GF-D8 (cell line): ENCODE measurements around the gene KLHDC7B.
"Not testable (repeated sequence)": the region's sequence is repeated elsewhere in the genome, so short reads cannot be mapped to it uniquely, and the experiment has no call there.

ENCODE experiments used
- DNase-seq: peaks from one replicate; lab custom pipeline; 2025; lab: John Stamatoyannopoulos, UW

KLHDC7B gene

DNA sequence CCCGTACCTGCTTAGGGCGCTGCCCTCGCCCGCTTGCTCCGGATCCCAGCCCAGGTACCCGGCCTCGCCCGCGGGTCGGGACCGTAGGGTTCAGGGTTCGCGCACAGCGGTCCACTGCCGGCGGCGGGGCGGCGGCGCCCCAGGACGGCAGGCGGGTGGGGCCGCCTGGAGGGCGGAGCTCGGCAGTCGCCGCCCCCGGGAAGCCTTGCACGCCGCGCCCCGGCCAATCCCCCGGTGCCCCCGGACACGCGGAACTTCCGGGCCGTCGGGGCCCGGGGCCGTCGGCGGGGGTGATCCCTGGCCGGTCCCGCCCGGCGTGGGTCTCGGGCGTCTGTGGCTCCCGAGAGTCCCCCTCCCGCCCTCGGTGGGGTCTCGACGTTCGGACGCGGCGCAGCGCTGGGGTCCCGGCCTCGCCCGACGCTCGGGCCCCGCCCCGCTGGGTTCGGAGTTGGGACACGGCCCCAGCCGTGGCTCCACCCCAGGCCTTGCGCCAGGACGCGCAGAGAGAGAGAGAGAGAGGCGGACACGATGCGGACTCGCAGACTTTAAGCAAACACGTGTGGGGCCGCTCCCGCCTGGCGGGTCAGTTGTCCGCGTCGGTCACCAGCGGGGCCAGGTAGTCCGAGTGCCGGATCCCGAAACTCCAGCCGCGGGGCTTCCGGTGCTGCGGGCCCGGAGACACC lies 15.7 kb upstream of the KLHDC7B start, which contains the start of gene TYMP:
TYMP (minus strand) TSS at position 116 of the 683 bp plus-strand sequence. CDS start 303 bp downstream, outside the sequence.
- no peak for DNase-seq

DNA sequence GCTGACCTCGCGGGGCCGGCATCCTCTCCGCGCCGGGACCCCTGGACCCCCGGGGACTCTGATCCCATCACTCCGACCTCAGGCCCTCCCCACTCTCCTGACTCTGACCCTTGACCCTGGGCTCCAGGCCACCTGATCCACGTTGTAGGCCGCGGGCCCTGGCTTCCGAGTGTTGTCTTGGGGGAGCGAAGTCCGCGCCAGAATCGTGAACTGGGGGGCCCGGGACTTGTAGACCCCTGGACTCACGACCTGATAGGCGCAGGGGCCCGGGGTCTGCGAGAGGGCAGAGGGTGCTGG lies 15.2 kb upstream of the KLHDC7B start:
- no peak for DNase-seq

DNA sequence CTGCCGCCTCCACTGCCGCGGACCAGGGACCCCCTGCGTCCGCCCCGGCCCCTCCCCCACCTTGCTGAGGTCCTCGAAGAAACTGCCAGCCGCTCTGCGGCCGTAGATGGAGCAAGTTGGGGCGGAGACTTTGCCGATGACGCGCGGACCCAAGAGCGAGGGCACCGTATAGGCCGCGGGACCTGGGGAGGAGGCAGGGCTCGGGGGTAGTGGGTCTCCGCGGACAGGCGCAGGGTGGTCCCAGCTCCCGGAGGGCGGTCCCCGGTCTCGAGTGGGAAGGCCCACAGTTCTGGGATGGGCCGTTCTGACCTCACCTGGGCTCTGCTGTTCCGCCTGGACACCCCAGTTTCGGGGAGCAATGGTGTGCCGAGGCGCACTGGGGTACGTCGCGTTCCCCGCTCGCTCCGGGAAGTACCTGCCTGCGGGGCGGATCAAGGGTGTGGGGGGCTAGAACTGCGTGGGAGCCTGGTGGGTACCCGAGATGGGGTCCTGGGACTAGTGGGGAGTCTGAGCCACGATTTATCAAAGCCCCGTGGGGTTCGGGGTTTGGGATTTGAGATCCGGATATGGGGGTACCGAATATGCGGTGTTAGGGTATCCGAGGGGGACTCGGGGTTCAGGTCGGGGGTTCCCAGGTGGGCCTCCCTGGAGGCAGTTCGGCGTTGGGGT lies 14.7 kb upstream of the KLHDC7B start:
- DNase-seq, result no peak

DNA sequence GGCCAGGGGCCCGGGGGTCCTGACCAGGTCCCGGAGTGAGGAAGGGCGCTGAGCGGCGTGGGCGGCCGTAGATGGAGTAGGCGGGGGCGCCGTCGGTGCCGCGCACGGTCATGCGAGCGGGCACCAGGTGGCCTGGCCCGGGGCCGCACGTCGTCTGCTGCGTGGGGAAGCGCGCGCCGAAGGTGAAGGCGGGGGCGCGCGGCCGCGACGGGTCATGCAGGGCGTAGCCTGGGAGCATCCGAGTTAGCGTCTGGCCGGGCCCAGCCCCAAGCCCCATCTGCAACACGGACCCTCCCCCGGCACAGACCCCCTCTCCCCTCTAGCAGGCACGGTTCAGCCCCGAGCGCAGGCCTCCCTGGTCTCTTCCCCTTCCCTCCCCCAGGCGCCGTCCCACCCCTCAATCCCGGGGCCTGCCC lies 14.1 kb upstream of the KLHDC7B start:
- no peak for DNase-seq

DNA sequence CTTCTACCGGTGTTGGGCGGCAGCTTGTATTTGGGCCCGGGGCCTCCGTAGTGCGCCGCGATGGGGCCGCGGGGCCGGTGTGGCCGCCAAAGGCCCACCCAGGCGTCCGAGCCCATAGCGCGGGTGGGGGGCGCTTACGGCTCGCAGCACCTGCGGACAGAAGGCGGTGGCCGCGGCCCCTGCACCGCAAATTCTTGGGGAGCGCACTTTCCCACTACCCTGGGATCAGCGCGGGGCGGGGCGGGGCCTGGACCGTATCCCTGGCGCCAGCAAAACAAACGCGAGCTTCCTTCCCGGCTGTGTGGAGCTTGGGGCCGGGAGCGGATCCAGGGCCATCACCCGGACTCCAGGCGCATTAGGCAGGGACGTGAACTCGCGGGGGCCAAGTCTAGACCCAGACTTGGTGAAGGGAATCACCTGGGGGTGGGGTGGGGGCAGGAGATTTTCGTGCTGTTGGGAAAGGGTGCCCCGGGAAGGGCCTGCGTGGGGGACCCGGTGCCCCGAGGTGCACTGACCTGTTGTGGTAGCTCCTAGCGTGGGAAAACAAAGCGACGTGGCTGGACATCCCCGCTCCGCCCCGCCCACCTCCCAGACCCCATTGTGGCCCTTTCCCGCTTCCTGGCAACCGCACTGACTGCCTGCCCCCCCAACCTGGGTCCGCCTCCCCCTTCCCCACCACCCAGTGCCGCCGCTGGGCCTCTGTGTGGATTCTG lies 13.6 kb upstream of the KLHDC7B start:
- DNase-seq, result no peak

DNA sequence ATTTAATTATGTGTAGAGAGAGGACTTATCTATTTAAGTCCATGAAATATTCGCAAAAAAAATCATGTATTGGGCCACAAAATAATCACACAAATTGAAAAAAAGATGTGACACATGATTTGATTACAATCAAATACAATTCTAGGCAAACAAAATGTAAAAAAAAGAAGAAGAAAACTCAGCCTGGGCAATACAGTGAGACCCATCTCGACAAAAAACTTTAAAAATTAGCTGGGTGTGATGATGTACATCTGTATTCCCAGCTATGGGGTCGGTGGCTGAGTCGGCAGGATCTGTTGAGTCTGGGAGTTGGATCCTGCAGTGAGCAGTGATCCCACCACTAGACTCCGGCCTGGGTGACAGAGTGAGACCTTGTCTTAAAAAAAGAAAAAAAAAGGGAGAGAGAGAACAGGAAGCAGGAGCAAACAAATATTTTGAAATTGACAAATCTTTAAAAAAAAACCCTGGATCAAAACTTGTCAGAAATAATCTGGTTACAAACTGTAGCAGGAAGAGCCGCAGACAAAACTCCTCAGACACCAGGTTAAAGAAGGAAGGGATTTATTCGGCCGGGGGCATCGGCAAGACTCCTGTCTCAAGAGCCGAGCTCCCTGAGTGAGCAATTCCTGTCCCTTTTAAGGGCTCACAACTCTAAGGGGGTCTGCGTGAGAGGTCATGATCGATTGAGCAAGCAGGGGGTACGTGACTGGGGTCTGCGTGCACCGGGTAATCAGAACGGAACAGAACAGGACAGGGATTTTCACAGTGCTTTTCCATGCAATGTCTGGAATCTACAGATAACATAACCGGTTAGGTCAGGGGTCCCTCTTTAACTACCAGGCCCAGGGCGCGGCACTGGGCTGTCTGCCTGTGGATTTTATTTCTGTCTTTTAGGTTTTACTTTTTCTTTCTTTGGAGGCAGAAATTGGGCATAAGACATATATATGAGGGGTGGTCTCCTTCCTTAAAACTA lies 12.6 kb upstream of the KLHDC7B start:
- no peak for DNase-seq

DNA sequence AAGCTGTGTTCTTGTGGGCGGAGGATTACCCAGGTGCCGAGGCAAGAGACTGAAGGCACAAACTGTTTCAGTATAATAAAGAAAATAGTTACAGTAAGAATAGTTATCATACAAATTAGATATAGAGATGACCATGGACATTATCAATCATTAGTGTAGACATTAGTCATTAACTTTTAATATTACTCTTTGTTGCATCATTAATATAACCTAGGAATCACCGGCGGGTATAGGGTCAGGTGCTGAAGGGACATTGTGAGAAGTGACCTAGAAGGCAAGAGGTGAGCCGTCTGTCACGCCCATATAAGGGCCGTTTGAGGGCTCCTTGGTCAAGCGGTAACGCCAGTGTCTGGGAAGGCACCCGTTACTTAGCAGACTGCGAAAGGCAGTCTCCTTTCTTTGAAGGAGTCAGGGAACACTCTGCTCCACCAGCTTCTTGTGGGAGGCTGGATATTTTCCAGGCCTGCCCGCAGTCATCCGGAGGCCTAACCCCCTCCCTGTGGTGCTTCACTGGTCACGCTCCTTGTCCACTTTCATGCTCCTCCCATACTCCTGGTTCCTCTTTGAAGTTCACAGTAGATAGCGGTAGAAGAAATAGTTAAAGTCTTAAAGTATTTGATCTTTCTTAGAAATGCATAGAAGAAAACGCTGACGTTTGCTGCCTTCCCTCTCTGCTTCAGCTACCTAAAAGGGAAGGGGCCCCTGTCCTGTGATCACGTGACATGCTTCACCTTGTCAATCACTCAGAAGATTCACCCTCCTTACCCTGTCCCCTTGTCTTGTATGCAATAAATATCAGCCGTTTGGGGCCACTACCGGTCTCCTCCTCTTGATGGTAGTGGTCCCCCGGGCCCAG lies 11.6 kb upstream of the KLHDC7B start:
- not testable (repeated sequence) for DNase-seq

DNA sequence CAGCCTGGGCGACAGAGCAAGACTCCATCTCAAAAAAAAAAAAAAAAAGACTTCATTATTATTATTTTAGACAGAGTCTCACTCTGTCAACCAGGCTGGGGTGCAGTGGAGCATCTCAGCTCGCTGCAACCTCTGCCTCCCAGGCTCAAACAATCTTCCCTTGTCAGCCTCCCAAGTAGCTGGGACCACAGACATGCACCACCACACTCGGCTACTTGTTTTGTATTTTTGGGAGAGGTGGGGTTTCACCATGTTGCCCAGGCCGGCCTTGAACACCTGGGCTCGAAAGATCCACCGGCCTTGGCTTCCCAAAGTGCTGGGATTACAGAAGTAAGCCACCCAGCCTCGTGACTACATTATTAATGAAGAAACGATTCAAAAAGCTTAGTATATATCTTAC lies 10.6 kb upstream of the KLHDC7B start:
- no peak for DNase-seq

DNA sequence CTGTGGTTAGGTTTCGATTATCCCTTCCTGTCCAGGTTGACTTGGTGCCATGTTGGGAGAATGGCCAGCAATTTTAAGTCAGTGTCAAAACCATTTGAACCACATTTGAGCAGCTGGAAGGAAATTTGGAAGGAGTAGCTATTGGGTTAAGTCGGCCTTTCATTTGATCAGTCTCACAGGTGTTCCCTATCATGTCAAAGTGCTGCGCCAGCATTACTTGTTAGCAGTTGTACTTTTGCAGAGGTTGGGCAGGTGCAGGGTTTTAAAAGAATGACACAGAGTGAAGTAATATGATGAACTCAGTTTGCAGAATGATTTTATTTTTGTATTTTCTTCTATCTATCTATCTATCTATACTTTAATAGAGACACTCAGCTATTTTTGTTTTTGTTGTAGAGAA lies 9.5 kb upstream of the KLHDC7B start:
- no peak for DNase-seq

DNA sequence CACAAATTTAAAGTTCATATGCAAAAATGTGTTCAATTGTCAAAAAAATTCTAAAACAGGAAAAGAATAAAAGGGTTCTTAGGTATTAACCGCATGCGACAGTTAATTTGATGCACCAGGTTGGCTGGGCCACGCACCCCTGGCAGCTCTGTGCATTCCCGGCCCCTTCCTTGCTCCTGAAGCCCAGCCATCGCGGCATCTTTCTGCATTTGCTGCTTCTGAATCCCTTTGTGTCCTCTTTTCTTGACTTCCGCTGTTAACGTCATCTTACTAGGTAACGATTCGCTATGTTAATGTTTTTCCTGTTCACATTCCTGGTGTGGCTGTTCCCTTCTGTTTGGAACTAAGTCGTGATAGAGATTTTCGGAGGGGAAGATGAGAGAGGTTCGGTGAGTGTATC lies 7.9 kb upstream of the KLHDC7B start:
- DNase-seq, result no peak

DNA sequence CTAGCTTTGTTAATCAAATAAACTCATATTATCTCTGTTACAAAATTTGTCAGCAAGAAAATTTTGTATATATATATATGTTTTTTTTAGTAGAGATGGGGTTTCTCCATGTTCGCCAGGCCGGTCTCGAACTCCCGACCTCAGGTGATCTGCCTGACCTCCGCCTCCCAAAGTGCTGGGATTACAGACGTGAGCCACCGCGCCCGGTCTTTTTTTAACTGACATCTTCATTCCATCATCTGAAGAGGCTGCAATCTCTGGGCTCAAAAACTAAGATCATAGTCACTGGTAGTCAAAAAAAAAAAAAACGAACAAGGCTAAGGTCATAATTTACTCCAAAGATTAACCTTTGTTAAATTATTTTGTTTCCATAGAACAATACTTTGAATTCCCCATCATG lies 5.3 kb upstream of the KLHDC7B start:
- DNase-seq, result no peak

DNA sequence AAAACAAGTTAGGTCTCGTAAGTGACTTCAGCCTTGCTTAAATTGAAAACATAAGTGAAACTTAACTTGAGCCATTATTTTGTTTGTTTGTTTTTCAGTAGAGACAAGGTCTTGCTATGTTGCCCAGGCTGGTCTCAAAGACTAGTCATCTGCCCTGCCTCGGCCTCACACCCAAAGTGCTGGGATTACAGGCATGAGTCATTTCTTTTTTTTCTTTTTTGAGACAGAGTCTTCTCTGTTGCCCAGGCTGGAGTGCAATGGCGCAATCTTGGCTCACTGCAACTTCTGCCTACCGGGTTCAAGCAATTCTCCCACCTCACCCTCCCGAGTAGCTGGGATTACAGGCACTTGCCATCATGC lies 4.1 kb upstream of the KLHDC7B start:
- DNase-seq, result peak; percentile 66

DNA sequence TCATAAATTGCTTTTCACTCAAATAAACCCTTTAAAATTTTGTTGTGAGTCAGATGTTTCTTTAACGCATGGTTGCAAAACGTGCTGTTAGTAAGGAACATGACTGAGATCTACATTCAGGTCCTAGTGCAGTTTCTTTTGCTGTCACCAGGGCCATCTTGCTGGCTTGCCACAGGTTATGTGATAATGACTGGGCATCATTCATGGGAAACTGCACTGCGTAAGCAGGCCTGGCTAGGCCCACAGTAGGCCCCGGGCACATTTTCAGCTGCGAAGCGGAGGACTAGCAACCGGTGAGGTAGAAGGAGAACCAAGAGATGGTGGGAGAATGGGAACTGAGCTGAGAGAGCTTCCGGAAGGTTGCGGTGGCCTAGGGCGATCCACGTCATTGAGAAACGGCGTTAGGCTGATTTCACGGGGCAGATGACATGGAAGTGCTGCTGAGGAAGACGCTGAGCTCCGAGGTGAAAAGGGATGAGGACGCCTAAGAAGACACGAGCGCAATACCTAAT lies 3.2 kb upstream of the KLHDC7B start:
- peak; percentile 31 for DNase-seq

DNA sequence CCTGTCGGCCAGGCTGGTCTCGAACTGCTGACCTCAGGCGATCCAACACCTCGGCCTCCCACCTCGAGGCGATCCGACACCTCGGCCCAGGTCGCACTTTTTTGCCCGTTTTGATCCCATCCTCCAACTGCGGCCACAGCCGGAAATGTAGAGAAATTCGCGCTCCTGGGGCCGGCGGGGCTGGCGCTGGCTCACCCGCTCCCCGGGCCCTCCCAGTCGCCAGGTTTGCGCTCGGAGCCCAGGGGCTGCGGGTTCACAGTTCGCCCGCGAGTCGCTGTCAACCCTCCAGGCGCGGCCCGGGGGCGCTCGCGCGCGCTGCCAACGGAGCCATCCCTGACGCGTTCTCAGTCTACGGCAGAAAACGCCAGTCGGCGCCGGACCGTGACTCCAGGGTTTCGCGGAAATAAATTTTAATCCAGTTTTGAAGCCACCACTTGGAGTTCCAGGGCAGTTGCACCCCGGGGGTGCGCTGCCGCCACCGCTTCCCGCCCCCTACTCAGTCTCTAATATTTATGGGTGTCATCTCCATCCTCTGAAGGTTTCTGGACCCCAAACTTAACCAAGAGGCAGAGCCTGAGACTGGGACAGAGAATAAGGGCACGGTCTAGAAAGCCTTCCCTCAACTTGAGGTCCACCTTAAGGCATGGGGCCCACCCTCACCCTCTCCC lies 1.5 kb upstream of the KLHDC7B start:
- DNase-seq, result peak; percentile 2

DNA sequence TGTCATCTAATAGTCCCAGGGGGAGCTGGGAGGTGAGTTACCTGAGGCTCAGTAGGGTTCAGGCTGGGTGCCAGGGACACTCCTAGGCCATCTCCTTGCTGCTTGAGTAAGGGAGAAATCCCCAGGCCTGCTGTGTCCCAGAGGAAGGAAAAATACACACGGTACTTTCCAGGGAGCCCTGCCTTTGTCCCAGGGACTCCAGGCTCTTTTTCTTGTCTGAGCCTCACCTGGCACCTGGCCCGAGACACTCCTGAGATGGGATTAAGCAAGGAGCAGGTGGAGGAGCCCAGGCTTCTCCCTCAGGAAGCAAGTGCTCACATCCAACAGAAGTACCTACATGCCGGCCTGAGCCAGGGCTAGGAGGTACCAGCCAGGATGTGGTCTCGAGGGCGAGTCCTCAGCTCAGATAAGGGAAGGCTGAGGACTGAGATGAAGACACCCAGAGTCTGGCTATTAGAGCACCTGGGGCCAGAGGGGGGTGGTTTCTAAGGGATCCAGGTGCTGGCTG lies 899 bp upstream of the KLHDC7B start:
- DNase-seq, result no peak

DNA sequence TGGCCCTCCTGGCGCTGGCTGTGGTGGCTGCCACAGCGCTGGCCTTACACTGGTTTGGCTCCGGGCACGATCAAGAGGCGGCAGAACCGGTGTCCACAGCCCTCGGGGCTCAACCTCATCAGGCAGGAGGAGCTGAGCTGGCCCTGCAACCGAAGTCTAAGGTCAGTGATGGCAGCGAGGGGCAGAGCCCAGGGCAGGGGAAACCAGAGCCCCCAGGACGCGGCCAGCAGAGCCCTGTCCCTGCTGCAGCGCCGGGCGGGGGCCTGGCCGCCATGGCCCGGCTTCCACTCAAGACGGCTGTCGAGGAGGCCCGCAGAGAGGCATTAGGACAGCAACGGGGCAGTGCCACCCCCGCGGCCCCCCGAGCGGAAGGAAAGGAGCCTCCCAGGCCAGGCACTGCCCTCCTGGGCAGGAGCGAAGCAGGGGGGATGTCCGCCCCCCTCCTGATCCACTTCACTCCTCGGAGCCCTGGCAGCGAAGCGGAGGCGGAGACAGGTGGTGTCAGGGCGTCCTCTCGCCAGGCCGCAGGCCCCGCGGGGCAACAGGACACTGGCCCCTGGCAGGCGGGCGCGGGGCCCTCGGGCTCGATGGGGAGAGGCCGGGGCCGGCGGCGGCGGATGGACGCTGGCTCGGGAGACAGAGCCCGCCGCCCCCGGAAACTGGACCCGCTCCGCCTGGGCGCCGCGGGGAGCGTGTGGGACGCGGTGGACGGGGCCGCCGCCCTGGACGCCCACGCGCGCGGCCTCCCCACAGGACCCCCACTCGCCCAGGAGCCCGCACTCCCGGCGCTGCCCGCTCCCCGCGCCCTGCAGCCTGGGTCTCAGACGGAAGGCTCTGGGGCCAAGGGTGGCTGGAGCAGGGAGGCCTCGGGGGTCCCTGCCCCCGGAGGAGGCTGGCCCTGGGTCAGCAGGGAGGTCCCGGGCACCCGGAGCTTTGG lies 895 bp downstream of the KLHDC7B start:
- no peak for DNase-seq

DNA sequence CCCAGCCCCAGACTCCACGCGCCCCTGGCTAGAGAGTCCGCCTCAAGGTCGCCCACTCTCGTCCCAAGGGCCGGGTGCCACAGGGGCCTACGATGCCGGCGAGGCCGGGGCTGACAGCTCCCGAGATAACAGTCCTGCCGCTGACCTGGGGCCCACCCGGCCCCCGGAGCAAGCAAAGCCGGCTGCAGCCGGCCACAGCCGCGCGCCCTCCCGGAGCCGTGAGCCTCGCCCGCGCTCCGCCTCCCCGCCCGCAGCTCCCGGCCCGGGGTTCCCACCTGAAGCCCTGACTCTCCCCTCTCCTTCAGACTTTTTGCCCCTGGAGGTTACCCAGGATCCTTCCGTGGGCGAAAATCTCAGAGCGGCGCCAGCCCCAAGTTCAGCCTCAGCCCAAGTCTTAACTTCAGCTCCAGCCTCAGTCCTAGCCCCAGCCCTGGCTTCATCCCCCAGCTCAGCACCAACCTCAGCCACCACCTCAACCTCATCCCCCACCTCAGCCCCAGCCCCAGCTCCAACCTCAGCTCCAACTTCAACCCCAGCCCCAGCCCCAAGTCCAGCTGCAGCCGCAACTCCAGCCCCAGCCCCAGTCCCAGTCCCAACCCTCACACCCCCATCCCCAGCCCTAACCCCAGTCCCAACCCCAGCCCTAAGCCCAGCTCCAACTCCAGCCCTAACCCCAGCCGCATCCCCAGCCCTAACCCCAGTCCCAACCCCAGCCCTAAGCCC lies 1.7 kb downstream of the KLHDC7B start:
- DNase-seq, result no peak
